ENCODE results near the gene CASKIN2. TPM values are rescaled to one million over a fixed set of nuclear protein-coding genes. Genes with fewer than 3 reads are reported as not detected.

The CASKIN2 gene
- polyA plus RNA-seq, 2 of the 4 experiments (the other 2 are of a cell fraction): 3.6 to 11.2 TPM

DNA sequence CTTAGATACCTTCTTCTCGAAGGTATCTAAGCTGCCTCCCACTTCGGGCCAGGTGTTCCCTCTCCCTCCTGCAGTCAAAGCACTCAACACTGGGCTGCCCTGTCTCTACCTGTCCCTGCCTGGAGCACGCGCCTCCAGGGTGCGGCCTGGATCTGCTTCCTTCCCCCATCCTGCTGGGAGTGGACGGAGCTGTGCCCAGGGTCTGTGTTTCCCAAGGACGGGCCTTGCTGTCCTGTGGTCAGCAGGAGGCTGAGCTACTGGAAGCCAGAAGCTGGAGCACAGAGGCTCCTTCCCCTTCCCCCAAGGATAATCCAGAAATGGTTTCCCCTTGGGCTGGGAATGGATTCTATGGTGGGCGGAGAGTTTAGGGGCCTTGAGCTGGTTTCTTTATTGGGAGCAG, 26.9 kb upstream of the CASKIN2 start:
- H3K27ac ChIP-seq: no peak overlapping the region
- H3K4me1 ChIP-seq: peaks cover 18% of the 10 kb centered on the region
- no peak overlapping the region for H3K4me2 ChIP-seq
- ATAC-seq (no peak), FAIRE-seq (no peak), DNase-seq (ENCODE audit: low read depth in 1 of 2, low spot score in 1 of 2) (no peak)
- H3K9me3 ChIP-seq: no peaks in the 10 kb centered on the region
- TF ChIP-seq HEYL (CRISPR knock-in tag; IDR thresholded peaks at IDR 0.05) (no peak), ESRRA (IDR thresholded peaks at IDR 0.05; ENCODE audit: borderline replicate concordance, low read length) (no peak), KDM1A (IDR thresholded peaks at IDR 0.05; ENCODE audit: low read depth) (no peak)
- WGBS (ENCODE audit: missing lambda C conversion rate): 89% methylated on average over 8 of the region's 8 CpGs
- POLR2A ChIA-PET: no interaction called here
- H3K4me3 ChIP-seq: no peak overlapping the region
- CTCF ChIA-PET: interaction anchor here (0.6 to 1.8 kb wide), 12 partner anchors 13 to 233 kb away, joined by 3 to 8 read pairs (median 3); partner anchors contain the start of genes LLGL2, SMIM5 and TSEN54

DNA sequence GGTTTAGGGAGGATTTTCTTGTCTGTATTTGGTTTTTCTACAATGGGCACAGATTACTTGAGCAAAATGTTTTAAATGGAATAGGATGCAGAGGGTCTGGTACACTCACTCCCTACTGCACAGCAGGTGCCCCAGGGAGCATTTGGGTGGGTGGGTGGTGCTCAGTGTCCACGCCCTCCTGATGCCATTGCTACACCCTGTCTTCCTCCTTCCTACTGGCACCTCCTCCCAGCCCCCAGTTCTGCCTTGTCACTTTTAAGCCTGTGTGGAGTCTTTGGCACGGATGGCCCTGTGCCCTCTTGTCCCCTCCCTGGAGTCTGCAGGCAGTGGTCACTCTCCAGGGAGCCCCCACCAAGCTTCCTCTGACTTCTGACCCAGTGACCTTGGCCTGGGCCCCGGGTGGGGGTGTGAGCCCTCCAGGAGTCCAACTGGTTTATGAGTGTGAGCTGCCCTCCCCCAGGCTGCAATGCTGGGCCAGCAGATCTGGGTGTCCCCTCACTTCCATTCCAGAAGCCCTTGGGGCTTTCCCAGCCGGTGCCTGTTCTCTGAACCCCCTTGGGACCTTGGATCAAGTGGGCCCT, 25.7 kb upstream of the CASKIN2 start:
- peaks cover 18% of the 10 kb centered on the region for H3K4me1 ChIP-seq
- H3K4me3 ChIP-seq: no peak overlapping the region
- 82% methylated on average over 3 of the region's 4 CpGs for WGBS (ENCODE audit: missing lambda C conversion rate)
- TF ChIP-seq BHLHE40 (IDR thresholded peaks at IDR 0.05; ENCODE audit: low read depth, low read length) (no peak), RFX5 (IDR thresholded peaks at IDR 0.05) (no peak), POLR2A (IDR thresholded peaks at IDR 0.05; ENCODE audit: low read length) (no peak), ZSCAN20 (CRISPR knock-in tag; IDR thresholded peaks at IDR 0.05) (no peak), PHF8 (IDR thresholded peaks at IDR 0.05; ENCODE audit: borderline replicate concordance, low read depth) (no peak), ZNF302 (CRISPR knock-in tag; IDR thresholded peaks at IDR 0.05) (no peak), RARB (CRISPR knock-in tag; IDR thresholded peaks at IDR 0.05) (no peak), POLR2AphosphoS2 (conservative IDR thresholded peaks at IDR 0.05; ENCODE audit: low read length) (no peak), ZFP36 (IDR thresholded peaks at IDR 0.05; ENCODE audit: borderline replicate concordance, partially characterized antibody) (no peak), RCOR1 (IDR thresholded peaks at IDR 0.05; ENCODE audit: low read depth, low read length) (no peak), HDAC2 (IDR thresholded peaks at IDR 0.05) (no peak), HOXA7 (CRISPR knock-in tag; IDR thresholded peaks at IDR 0.05) (no peak), TFCP2L1 (CRISPR knock-in tag; IDR thresholded peaks at IDR 0.05) (no peak)
- TF ChIP-seq, protein P1, sequence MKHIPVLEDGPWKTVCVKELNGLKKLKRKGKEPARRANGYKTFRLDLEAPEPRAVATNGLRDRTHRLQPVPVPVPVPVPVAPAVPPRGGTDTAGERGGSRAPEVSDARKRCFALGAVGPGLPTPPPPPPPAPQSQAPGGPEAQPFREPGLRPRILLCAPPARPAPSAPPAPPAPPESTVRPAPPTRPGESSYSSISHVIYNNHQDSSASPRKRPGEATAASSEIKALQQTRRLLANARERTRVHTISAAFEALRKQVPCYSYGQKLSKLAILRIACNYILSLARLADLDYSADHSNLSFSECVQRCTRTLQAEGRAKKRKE (CRISPR knock-in tag; IDR thresholded peaks at IDR 0.05; ENCODE audit: low read depth): no peak
- TF ChIP-seq, protein P2, sequence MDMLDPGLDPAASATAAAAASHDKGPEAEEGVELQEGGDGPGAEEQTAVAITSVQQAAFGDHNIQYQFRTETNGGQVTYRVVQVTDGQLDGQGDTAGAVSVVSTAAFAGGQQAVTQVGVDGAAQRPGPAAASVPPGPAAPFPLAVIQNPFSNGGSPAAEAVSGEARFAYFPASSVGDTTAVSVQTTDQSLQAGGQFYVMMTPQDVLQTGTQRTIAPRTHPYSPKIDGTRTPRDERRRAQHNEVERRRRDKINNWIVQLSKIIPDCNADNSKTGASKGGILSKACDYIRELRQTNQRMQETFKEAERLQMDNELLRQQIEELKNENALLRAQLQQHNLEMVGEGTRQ (IDR thresholded peaks at IDR 0.05): no peak
- TF ChIP-seq, protein P3, sequence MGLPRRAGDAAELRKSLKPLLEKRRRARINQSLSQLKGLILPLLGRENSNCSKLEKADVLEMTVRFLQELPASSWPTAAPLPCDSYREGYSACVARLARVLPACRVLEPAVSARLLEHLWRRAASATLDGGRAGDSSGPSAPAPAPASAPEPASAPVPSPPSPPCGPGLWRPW (IDR thresholded peaks at IDR 0.05): no peak
- TF ChIP-seq, protein P4, sequence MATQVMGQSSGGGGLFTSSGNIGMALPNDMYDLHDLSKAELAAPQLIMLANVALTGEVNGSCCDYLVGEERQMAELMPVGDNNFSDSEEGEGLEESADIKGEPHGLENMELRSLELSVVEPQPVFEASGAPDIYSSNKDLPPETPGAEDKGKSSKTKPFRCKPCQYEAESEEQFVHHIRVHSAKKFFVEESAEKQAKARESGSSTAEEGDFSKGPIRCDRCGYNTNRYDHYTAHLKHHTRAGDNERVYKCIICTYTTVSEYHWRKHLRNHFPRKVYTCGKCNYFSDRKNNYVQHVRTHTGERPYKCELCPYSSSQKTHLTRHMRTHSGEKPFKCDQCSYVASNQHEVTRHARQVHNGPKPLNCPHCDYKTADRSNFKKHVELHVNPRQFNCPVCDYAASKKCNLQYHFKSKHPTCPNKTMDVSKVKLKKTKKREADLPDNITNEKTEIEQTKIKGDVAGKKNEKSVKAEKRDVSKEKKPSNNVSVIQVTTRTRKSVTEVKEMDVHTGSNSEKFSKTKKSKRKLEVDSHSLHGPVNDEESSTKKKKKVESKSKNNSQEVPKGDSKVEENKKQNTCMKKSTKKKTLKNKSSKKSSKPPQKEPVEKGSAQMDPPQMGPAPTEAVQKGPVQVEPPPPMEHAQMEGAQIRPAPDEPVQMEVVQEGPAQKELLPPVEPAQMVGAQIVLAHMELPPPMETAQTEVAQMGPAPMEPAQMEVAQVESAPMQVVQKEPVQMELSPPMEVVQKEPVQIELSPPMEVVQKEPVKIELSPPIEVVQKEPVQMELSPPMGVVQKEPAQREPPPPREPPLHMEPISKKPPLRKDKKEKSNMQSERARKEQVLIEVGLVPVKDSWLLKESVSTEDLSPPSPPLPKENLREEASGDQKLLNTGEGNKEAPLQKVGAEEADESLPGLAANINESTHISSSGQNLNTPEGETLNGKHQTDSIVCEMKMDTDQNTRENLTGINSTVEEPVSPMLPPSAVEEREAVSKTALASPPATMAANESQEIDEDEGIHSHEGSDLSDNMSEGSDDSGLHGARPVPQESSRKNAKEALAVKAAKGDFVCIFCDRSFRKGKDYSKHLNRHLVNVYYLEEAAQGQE (IDR thresholded peaks at IDR 0.05): no peak
- TF ChIP-seq, protein P5, sequence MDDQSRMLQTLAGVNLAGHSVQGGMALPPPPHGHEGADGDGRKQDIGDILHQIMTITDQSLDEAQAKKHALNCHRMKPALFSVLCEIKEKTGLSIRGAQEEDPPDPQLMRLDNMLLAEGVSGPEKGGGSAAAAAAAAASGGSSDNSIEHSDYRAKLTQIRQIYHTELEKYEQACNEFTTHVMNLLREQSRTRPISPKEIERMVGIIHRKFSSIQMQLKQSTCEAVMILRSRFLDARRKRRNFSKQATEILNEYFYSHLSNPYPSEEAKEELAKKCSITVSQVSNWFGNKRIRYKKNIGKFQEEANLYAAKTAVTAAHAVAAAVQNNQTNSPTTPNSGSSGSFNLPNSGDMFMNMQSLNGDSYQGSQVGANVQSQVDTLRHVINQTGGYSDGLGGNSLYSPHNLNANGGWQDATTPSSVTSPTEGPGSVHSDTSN (IDR thresholded peaks at IDR 0.05): no peak
- TF ChIP-seq, protein P6, sequence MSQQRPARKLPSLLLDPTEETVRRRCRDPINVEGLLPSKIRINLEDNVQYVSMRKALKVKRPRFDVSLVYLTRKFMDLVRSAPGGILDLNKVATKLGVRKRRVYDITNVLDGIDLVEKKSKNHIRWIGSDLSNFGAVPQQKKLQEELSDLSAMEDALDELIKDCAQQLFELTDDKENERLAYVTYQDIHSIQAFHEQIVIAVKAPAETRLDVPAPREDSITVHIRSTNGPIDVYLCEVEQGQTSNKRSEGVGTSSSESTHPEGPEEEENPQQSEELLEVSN (IDR thresholded peaks at IDR 0.05; ENCODE audit: borderline replicate concordance, low read depth): no peak
- POLR2A ChIA-PET: no interaction called here
- FAIRE-seq: no peak
- H3K27ac ChIP-seq: peak overlapping the region in 1 of 2 experiments; percentile 68; a peak in 3 of 6 replicates
- no peaks in the 10 kb centered on the region for H3K9me3 ChIP-seq
- CTCF ChIA-PET: interaction anchor here (0.8 kb wide), 1 partner anchor 60 kb away, joined by 3 read pairs; no protein-coding TSS in a partner anchor
- DNase-seq (ENCODE audit: low read depth in 1 of 2, low spot score in 1 of 2): no peak
- no peak overlapping the region for H3K4me2 ChIP-seq
- ATAC-seq: no peak

All from A549 (cell line).